Endodermal cell (in vitro differentiated cells): ENCODE data around the gene CPNE6. TPM values are rescaled to one million over a fixed set of nuclear protein-coding genes. Genes with fewer than 3 reads are reported as not detected.

Experiments used
- DNase-seq: peaks from one replicate; pipeline ENCODE4 v3.0.0-alpha.2; 2017
- H3K27ac ChIP-seq: 2 replicates; pipeline ENCODE4 v1.5.1; 2013; ENCODE audit warnings: mild to moderate bottlenecking, low read depth, low read length, moderate library complexity
- H3K27me3 ChIP-seq: 2 replicates; pipeline ENCODE4 v1.6.1; 2013; ENCODE audit warnings: mild to moderate bottlenecking, low read length, moderate library complexity; ENCODE audit not compliant: insufficient read depth, control insufficient read depth, poor library complexity, severe bottlenecking
- H3K36me3 ChIP-seq: 2 replicates; pipeline ENCODE4 v1.7.0; 2013; ENCODE audit warnings: mild to moderate bottlenecking, low read length, moderate library complexity; ENCODE audit not compliant: control insufficient read depth, insufficient read depth
- H3K4me1 ChIP-seq: one replicate; pipeline ENCODE4 v1.7.0; 2013; ENCODE audit warnings: low read length; ENCODE audit not compliant: control insufficient read depth, insufficient read depth
- H3K4me3 ChIP-seq: 2 replicates; pipeline ENCODE4 v1.5.1; 2013; ENCODE audit warnings: mild to moderate bottlenecking, low read length, moderate library complexity
- H3K9ac ChIP-seq: 2 replicates; pipeline ENCODE4 v1.6.1; 2013; ENCODE audit warnings: mild to moderate bottlenecking, low read length, moderate library complexity; ENCODE audit not compliant: poor library complexity, severe bottlenecking; ENCODE audit errors: extremely low read depth
- H3K9me3 ChIP-seq: 2 replicates; pipeline ENCODE4 v1.6.1; 2013; ENCODE audit warnings: mild to moderate bottlenecking, low read length, moderate library complexity; ENCODE audit not compliant: control insufficient read depth
- H3K27ac Mint-ChIP-seq: 2 replicates; pipeline ENCODE4 v1.8.0; 2020; ENCODE audit warnings: mixed read lengths
- H3K27me3 Mint-ChIP-seq: 2 replicates; pipeline ENCODE4 v1.8.0; 2021; ENCODE audit warnings: mild to moderate bottlenecking, mixed read lengths; ENCODE audit not compliant: insufficient read depth
- H3K36me3 Mint-ChIP-seq: 2 replicates; pipeline ENCODE4 v1.8.0; 2020; ENCODE audit warnings: low read depth, mixed read lengths
- H3K4me1 Mint-ChIP-seq: 2 replicates; pipeline ENCODE4 v1.8.0; 2020; ENCODE audit warnings: mixed read lengths
- H3K4me3 Mint-ChIP-seq: 2 replicates; pipeline ENCODE4 v1.8.0; 2020; ENCODE audit warnings: mild to moderate bottlenecking, moderate library complexity, mixed read lengths
- H3K9me3 Mint-ChIP-seq: 2 replicates; pipeline ENCODE4 v1.8.0; 2020; ENCODE audit warnings: mild to moderate bottlenecking, mixed read lengths
- WGBS, 2 experiments: methylation state at CpG; one replicate each; pipeline versions ENCODE4 v1.1.5 to v1.1.7; 2013; ENCODE audit warnings: missing lambda C conversion rate in 2 of 2, mixed read lengths in 1 of 2; ENCODE audit not compliant: insufficient coverage in 1 of 2, insufficient read length in 1 of 2; 5-methylcytosine and 5-hydroxymethylcytosine counted together
- total RNA-seq, 2 donors: library from RNA; stranded (reverse); fragmentation: NEBNext Ultra II Directional in 1 of 2; extraction: Animal tissue kit (Norgen Biotek cat#: 25700) in 1 of 2; gene quantifications; 2 replicates in 1 of 2; 3 replicates in 1 of 2; pipeline ENCODE4 v1.2.1, GENCODE V29; 2021
- TF ChIP-seq, protein P1 (sequence below): fragments of 200-600 bp; sonication (generic); conservative IDR thresholded peaks from 2 replicates; pipeline ENCODE4 v1.5.0; 2021; ENCODE audit warnings: antibody characterized with exemption, mild to moderate bottlenecking

Gene CPNE6
- total RNA-seq, 2 donors from 2014 or later = not detected

DNA sequence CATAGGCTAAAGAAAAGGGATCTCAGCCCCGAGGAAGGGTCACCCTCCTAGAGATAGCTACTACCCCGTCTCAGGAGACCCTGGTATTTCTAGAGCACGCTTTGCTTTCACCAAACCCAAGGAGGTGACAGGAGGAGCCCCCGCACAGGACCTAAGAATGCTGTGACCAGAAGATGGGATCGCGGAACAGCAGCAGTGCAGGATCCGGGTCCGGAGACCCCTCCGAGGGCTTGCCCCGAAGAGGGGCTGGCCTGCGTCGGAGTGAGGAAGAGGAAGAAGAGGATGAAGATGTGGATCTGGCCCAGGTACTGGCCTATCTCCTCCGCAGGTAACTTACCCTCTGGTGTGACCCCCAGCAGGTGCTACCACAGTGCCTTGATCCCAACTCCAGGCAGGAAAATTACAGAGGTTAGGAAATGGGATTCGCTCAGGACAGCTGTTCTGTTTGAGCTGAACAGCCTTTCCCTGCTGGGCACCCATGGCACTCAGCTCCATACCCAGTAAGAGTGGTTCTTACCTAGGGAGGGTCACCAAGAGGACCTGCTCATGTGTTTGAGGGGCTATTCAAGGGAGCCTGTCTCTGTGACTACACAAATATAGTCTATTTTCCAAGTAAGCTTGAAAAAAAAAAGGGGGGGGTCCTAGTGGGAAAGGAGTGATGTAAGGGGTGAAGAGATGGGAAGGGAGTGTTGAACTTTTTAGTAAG, 44.2 kb downstream of the CPNE6 start:
- no peaks in the 10 kb centered on the region for H3K4me1 ChIP-seq
- peaks cover 31% of the 10 kb centered on the region for H3K36me3 Mint-ChIP-seq
- H3K36me3 ChIP-seq = peaks cover 34% of the 10 kb centered on the region
- no peak for DNase-seq
- H3K4me3 Mint-ChIP-seq = peak overlapping the region; percentile 87
- peak overlapping the region; percentile 94 for H3K4me3 ChIP-seq
- no peaks in the 10 kb centered on the region for H3K27me3 ChIP-seq
- peak overlapping the region; percentile 54 for H3K9ac ChIP-seq
- no peak overlapping the region for H3K27ac ChIP-seq
- peak overlapping the region; percentile 99 for H3K27ac Mint-ChIP-seq
- H3K9me3 ChIP-seq = no peaks in the 10 kb centered on the region
- 9 to 12% methylated on average over 11 to 14 of the region's 14 CpGs for WGBS, 2 experiments
- no peaks in the 10 kb centered on the region for H3K9me3 Mint-ChIP-seq
- TF ChIP-seq, protein P1, sequence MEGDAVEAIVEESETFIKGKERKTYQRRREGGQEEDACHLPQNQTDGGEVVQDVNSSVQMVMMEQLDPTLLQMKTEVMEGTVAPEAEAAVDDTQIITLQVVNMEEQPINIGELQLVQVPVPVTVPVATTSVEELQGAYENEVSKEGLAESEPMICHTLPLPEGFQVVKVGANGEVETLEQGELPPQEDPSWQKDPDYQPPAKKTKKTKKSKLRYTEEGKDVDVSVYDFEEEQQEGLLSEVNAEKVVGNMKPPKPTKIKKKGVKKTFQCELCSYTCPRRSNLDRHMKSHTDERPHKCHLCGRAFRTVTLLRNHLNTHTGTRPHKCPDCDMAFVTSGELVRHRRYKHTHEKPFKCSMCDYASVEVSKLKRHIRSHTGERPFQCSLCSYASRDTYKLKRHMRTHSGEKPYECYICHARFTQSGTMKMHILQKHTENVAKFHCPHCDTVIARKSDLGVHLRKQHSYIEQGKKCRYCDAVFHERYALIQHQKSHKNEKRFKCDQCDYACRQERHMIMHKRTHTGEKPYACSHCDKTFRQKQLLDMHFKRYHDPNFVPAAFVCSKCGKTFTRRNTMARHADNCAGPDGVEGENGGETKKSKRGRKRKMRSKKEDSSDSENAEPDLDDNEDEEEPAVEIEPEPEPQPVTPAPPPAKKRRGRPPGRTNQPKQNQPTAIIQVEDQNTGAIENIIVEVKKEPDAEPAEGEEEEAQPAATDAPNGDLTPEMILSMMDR = no peak
- no peaks in the 10 kb centered on the region for H3K27me3 Mint-ChIP-seq
- peaks cover 15% of the 10 kb centered on the region for H3K4me1 Mint-ChIP-seq

DNA sequence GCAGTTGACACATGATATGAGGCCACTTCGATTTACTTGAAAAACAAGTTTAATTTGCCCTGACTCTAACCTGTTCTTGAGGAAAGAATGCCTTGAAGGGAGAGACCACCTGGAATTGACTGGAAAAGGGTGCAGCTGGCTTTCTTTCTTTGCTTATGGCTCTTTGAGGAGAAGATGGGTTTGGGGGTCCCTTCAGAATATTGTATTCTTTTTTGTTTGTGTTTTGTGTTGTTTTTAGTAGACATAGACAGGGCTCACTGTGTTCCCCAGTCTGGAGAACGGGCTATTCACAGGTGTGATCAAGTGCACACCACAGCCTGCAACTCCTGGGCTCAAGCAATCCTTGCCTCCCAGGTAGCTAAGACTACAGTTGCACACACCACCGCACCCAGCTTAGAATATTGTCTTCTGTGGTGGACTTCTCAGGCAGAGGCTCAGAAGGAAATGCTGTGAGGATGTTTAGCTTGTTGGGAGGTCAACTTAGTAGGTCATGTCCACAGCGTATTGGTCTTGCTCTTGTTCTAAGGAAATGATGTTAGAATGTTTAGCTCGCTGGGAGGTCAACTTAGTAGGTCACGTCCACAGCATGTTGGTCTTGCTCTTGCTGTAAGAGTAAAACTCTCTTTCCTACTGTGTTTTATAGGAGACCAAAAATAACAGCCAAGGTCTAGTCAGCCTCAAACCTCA, 44.9 kb downstream of the CPNE6 start:
- Histone ChIP-seq H3K36me3 (peaks cover 41% of the 10 kb centered on the region), H3K9me3 (no peaks in the 10 kb centered on the region), H3K27me3 (no peaks in the 10 kb centered on the region), H3K9ac (no peak overlapping the region), H3K4me1 (no peaks in the 10 kb centered on the region), H3K27ac (no peak overlapping the region), H3K4me3 (peak overlapping the region; percentile 94)
- Mint-ChIP-seq H3K27me3 (no peaks in the 10 kb centered on the region), H3K4me3 (peak overlapping the region; percentile 87), H3K27ac (no peak overlapping the region), H3K36me3 (peaks cover 37% of the 10 kb centered on the region), H3K4me1 (peaks cover 15% of the 10 kb centered on the region), H3K9me3 (no peaks in the 10 kb centered on the region)
- 91 to 98% methylated on average over 4 to 6 of the region's 6 CpGs for WGBS, 2 experiments
- TF ChIP-seq, protein P1 = no peak
- no peak for DNase-seq

DNA sequence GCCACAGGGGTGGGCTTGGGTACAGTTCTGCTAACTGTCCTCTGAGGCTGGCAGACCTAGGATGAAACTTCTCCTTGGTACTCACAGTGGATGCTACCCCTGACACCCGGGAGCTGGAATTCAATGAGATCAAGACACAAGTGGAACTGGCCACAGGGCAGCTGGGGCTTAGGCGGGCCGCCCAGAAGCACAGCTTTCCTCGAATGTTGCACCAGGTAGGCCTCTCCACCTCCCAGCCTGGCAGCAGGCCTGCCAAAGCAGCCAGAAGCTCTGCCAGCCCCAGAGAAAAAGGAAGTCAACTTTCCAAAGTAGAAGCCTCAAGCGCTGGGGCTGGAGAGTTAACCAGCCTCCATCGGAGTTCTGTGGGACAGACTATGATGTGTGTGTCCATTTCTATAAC, 45.8 kb downstream of the CPNE6 start:
- H3K36me3 Mint-ChIP-seq = peaks cover 42% of the 10 kb centered on the region
- no peak overlapping the region for H3K27ac Mint-ChIP-seq
- H3K4me3 Mint-ChIP-seq = no peak overlapping the region
- WGBS, 2 experiments = 90 to 97% methylated on average over 4 to 6 of the region's 6 CpGs
- H3K9me3 Mint-ChIP-seq = no peaks in the 10 kb centered on the region
- no peaks in the 10 kb centered on the region for H3K27me3 Mint-ChIP-seq
- H3K9me3 ChIP-seq = no peaks in the 10 kb centered on the region
- no peak overlapping the region for H3K9ac ChIP-seq
- peaks cover 15% of the 10 kb centered on the region for H3K4me1 Mint-ChIP-seq
- H3K27me3 ChIP-seq = no peaks in the 10 kb centered on the region
- no peak overlapping the region for H3K27ac ChIP-seq
- TF ChIP-seq, protein P1 = no peak
- H3K4me1 ChIP-seq = no peaks in the 10 kb centered on the region
- no peak overlapping the region for H3K4me3 ChIP-seq
- H3K36me3 ChIP-seq = peaks cover 47% of the 10 kb centered on the region
- no peak for DNase-seq
